HT-29 (cell line): ENCODE measurements around the gene SPATA9. TPM values are rescaled to one million over a fixed set of nuclear protein-coding genes. Genes with fewer than 3 reads are reported as not detected.

Experiments used
- DNase-seq: peaks from one replicate; pipeline ENCODE4 v3.0.0-alpha.2; 2015; ENCODE audit warnings: low spot score
- total RNA-seq: library from RNA; depleted of rRNA; stranded (reverse); fragments of >200 nt; shearing (Covaris generic); gene quantifications from 2 replicates; pipeline ENCODE4 v1.2.3, GENCODE V29; 2014

The SPATA9 gene
- total RNA-seq, 1 experiment from 2014 or later, result not detected

- no peak for DNase-seq
These were observed 1.6 kb upstream of the SPATA9 start for GRCh38 chr5:95684361-95684760.

- DNase-seq, result no peak
These were observed 9.7 kb downstream of the SPATA9 start for GRCh38 chr5:95673081-95673480.

- no peak for DNase-seq
These were observed 10.2 kb downstream of the SPATA9 start for GRCh38 chr5:95672641-95673040.

- no peak for DNase-seq
These were observed 11.0 kb downstream of the SPATA9 start for GRCh38 chr5:95671826-95672225.

GRCh38 chr5:95670568-95670967, 12.2 kb downstream of the SPATA9 start:
- DNase-seq, result no peak

- no peak for DNase-seq
These were observed 12.8 kb downstream of the SPATA9 start for GRCh38 chr5:95669985-95670384.

GRCh38 chr5:95669540-95669939, 13.3 kb downstream of the SPATA9 start:
- no peak for DNase-seq

GRCh38 chr5:95668728-95669127, 14.1 kb downstream of the SPATA9 start:
- DNase-seq, result no peak

- DNase-seq, result no peak
These were observed 14.6 kb downstream of the SPATA9 start for GRCh38 chr5:95668216-95668615.

GRCh38 chr5:95667678-95668077, 15.1 kb downstream of the SPATA9 start:
- DNase-seq, result no peak

GRCh38 chr5:95667061-95667618, 15.7 kb downstream of the SPATA9 start:
- no peak for DNase-seq

GRCh38 chr5:95664204-95664786, 18.5 kb downstream of the SPATA9 start:
- DNase-seq, result peak; percentile 80

GRCh38 chr5:95662946-95663345, 19.8 kb downstream of the SPATA9 start:
- DNase-seq, result no peak

- no peak for DNase-seq
These were observed 22.7 kb downstream of the SPATA9 start for GRCh38 chr5:95660060-95660459.

- no peak for DNase-seq
These were observed 27.2 kb downstream of the SPATA9 start for GRCh38 chr5:95655575-95655974.

GRCh38 chr5:95654196-95654595, 28.6 kb downstream of the SPATA9 start:
- no peak for DNase-seq

- no peak for DNase-seq
These were observed 29.9 kb downstream of the SPATA9 start for GRCh38 chr5:95652849-95653248.

- no peak for DNase-seq
These were observed 32.8 kb downstream of the SPATA9 start for GRCh38 chr5:95649842-95650620.

- no peak for DNase-seq
These were observed 33.5 kb downstream of the SPATA9 start for GRCh38 chr5:95649274-95649673.

GRCh38 chr5:95647886-95648860, 34.6 kb downstream of the SPATA9 start:
- DNase-seq, result no peak

- peak; percentile 99 for DNase-seq
These were observed 36.0 kb downstream of the SPATA9 start, which contains the start of gene RFESD for GRCh38 chr5:95646569-95647431. Gene RFESD (plus strand): TSS chr5:95646777. CDS start chr5:95652272, 5,495 bp downstream.
